Stimulated activated CD8-positive, alpha-beta memory T cell treated with anti-CD3 and anti-CD28 coated beads, Interleukin-4, amount 100 ng/mL, for 4 hours (primary cell): Measurements from ENCODE around the gene MINDY4.

Experiments
- DNase-seq, 2 donors: peaks; one replicate each; pipeline ENCODE4 v3.0.0-alpha.2; 2020; ENCODE audit warnings: low read depth in 2 of 2, low spot score in 1 of 2

Gene MINDY4

DNA sequence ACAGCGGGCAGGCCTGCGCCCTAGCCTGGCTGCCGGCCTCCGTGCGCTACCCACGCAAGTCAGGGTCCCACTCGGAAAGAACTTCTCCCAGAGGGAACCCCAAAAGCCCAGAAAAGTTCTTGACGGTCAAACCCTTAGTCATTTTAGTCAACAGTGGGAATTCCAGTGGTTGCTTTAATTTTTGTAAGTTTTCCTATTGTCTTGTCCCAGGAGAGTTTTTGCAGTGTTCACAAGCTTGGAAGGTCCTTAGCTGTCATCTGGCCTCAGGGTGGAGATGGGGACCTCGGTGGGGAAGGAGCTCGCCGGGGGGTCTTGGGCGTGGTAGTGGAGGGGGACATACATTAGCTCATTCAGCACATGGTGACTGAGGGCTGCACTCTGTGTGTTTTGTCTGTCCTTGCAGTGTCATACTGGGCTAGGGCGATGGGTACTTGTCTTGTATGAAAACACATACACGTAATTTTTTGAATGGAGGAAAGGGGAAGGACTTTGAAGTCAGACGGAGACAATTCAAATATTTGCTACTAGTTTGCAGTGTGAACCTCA lies 736 bp downstream of the MINDY4 start:
- no peak for DNase-seq

DNA sequence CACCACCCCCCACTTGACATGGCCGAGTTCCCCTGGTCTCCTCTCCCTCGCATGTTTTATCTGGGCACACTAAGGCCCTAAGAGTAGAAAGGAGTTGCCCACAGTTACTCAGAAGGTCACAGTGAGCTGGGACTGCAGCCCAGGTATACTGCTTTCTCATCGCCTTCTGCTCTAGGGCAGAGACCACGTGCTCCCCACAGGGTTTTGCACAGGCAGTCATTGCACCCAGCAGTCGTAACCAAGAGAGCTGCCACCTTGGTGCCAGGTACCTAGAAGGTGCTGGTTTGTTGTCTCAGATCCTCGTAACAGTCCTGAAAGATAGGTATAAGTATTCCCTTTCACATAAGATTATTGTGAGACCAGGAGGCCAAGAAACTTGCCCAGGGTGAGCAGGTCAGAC lies 1.8 kb downstream of the MINDY4 start:
- DNase-seq = no peak

DNA sequence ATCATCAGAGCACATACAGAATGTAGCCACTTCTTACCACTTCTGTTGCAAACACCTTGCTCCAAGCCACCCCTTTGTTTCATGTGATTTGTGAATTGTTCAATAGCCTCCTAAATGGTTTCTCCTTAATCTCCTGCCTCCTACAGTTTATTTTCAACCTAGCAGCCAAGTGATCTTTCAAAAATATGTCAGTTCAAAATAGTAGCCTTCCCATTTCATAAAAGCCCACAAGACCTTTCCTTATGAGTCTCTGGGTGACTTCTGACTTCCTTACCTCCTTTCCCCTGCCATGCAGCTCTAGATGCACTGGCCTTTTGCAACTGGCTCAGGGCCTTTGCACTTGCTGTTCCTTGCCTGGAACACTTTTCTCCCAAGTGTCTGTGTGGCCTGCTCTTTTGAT lies 4.8 kb downstream of the MINDY4 start:
- no peak for DNase-seq

GRCh38 chr7:30776971-30777370 lies 5.8 kb downstream of the MINDY4 start:
- DNase-seq = no peak

DNA sequence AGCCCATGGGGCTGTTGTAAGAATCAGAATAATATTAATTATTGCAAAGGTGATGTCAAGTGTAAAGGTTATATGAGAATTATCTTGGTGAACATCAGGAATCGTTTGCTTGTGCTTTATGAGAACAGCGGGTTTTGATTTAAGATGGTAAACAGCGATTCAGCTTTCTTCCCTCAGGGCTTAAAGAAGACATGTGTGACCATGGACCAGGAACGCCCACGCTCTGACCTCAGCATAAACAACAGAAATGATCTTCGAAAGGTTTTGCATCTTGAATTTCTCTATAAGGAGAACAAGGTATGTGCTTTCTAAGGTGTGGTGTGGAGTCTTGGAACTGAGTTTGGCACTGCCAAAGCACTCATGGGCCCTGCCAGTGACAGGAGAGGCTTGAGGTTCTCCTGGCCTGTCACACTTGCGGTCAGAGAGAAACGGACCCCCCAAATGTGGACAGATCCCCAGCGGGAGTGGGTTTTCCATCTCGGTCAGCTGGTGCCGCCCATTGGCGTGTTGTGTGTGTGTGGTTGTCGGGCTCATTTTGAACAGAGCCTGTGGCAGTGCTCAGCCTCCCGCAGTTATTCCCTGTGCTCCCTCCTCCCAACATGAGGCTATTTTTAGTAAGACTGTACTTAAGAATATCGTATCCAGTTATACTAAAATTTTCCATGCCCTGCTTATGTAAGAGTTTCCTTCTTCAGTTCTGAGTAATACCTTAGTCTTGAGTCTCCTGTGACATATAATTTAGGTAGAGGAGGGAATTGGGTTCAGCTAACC lies 7.2 kb downstream of the MINDY4 start:
- no peak for DNase-seq

DNA sequence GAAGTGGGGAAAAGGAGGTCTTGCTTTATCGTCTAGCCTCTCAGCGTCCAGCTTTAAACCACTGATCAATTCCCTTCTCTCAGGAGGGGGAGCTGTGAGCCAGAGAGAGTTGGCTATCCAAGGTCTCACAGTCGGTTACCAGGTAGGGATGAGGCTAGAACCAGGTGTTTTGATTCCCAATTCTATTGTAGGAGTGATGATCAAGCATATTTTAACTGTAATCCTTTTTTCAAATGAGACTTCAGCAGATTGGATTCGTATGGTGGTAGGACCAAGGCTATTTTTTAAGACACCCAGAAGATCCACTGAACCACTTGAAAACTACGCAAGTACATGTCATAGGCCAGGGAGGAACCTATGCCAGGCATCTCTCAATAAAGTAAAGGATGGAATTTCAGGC lies 8.4 kb downstream of the MINDY4 start:
- DNase-seq = no peak

DNA sequence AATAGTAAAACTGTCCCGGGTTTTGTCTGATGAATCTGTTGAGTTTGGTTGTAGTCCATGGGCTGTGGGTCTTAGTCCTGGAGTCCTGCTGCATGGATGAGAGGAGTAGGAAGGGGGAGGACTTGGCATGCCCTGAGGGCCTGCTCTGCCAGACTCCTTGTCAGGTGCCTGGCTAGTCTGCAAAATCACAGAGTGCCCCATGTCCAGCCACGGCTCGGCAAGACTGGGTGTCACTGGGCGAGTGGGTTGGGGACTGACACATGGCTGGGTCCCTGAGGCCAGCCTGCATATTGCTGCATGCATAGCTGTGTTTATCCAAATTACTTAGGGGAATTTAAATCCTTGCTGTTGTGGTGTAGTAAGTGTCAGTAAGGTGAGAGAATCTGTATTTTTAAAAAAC lies 9.7 kb downstream of the MINDY4 start:
- DNase-seq = no peak

GRCh38 chr7:30782690-30783089 lies 11.5 kb downstream of the MINDY4 start:
- no peak for DNase-seq

GRCh38 chr7:30785786-30786185 lies 14.6 kb downstream of the MINDY4 start:
- no peak for DNase-seq

- no peak for DNase-seq
These were observed 16.3 kb downstream of the MINDY4 start for GRCh38 chr7:30787486-30787885.

- DNase-seq = no peak
These were observed 17.6 kb downstream of the MINDY4 start for GRCh38 chr7:30788640-30789333.

GRCh38 chr7:30789334-30789711 lies 18.1 kb downstream of the MINDY4 start:
- no peak for DNase-seq

DNA sequence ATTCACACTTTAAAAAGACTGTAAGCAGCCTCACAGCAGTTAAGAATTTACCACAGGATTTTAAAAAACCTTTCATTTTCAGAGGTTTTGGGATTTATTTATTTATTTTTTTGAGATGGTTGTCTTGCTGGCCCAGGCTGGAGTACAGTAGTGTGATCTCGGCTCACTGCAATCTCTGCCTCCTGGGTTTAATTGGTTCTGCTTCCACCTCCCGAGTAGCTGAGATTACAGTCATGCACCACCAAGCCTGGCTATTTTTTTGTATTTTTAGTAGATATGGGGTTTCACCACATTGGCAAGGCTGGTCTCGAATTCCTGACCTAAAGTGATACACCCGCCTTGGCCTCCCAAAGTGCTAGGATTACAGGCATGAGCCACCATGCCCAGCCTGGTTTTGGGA lies 19.1 kb downstream of the MINDY4 start:
- DNase-seq = no peak

DNA sequence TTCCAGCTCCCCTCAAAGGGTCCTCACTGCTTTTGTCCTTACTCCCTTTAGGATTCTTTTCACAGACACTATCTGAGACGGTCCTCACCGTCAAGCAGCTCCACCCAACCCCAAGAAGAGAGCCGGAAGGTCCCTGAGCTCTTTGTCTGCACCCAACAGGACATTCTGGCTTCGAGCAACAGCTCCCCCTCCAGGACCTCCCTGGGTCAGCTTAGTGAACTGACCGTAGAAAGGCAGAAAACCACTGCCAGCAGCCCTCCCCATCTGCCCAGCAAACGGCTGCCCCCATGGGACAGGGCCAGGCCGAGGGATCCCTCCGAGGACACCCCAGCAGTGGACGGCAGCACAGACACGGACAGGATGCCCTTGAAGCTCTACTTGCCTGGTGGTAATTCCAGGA lies 19.9 kb downstream of the MINDY4 start:
- DNase-seq = no peak

- DNase-seq = no peak
These were observed 24.1 kb downstream of the MINDY4 start for GRCh38 chr7:30795161-30795948.

GRCh38 chr7:30796105-30796869 lies 25.1 kb downstream of the MINDY4 start:
- no peak for DNase-seq

DNA sequence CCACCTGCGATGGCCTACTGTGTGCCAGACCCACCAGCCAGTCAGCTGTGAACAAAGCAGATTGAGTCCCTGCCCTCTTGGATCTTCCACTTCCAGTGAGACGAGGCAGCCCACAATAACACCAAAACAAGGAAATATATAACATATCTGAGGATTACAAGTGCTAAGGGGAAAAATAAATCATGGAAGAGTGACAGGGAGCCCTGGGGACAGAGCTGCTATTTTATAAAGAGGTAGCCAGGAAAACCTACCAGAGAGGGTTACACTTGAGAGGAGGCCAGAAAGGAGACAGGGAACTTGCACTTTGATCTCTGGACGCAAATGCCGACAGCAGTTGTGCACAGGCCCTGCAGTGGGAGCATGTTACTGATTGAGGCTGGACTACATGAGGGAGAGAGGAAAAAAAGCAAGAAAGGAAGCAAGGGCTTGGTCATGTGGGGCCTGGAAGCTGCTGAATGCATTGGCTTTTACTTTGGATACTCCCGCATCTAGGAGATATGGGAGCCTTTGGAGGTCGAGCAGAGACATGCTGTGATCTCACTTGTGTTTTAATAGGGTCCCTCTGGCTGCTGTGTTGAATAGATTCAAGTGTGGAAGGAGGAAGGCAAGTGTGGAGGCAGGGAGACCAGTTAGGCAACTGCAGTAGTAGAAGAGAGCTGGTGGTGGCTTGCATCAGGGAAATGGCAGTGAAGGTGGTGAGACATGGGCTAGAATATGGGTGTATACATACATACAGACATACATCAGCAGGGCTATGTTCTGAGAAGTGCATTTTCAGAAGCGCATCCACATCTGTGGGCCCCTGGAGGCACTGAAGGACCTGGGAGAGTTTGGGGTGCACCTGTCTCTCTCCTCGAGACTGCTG lies 26.2 kb downstream of the MINDY4 start:
- no peak for DNase-seq

DNA sequence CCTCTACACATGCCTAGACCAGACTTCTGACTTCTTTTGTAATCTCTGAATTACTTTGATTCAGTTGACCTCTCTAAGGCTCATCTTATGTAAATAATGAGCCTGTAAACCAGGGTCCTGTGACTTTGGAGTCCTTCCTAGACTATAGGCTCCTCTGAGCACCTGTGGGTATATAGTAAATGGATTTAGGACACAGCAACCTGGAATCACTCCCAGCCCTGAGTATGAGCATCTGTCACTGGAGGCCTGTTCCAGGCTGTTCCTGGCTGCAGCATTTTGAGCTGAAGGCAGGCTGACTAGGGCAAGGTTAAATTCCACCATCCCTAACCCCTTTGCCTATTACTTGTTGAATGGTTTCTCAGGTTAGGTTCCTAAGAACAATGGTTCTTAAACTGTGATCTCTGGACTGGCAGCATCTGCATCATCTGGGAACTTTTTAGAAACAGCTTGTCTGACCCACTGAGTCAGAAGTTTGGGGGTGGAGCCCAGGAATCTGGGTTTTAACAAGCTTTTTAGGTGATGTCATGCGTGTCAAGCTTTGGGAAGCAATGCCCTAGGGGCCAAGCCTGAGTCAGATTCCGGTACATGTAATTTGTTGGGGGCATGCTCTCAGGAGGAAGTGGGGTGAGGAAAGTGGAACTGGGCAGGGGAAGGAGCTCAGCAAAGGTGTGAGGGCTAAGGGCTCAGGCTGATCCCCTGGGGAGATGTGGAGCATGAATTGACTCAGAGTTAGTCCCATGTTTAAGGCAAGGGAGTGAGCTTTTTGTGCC lies 28.2 kb downstream of the MINDY4 start:
- no peak for DNase-seq

- DNase-seq = no peak
These were observed 28.9 kb downstream of the MINDY4 start for GRCh38 chr7:30799976-30800661.
